Activated CD4-positive, alpha-beta T cell treated with anti-CD3 and anti-CD28 coated beads, Interleukin-2, amount 50 U/mL, for 16 hours (primary cell): ENCODE results near the gene BTBD6.

Experiments used
- DNase-seq: peaks from one replicate; pipeline ENCODE4 v3.0.0-alpha.2; 2020

The BTBD6 gene

GRCh38 chr14:105241641-105242040 lies 6.7 kb upstream of the BTBD6 start:
- DNase-seq, result no peak

GRCh38 chr14:105244334-105244733 lies 4.0 kb upstream of the BTBD6 start:
- no peak for DNase-seq

- no peak for DNase-seq
Observed at GRCh38 chr14:105247026-105247425, 1.3 kb upstream of the BTBD6 start.

- DNase-seq, result no peak
Observed at GRCh38 chr14:105247715-105248367, 492 bp upstream of the BTBD6 start.

- no peak for DNase-seq
Observed at GRCh38 chr14:105249182-105250007, 1.1 kb downstream of the BTBD6 start.

GRCh38 chr14:105250008-105250366 lies 1.7 kb downstream of the BTBD6 start:
- no peak for DNase-seq

- no peak for DNase-seq
Observed at GRCh38 chr14:105250986-105251385, 2.7 kb downstream of the BTBD6 start.

- DNase-seq, result no peak
Observed at GRCh38 chr14:105251920-105252319, 3.6 kb downstream of the BTBD6 start.

- DNase-seq, result no peak
Observed at GRCh38 chr14:105252552-105253328, 4.4 kb downstream of the BTBD6 start.

- DNase-seq, result no peak
Observed at GRCh38 chr14:105253329-105253682, 5.0 kb downstream of the BTBD6 start.

- no peak for DNase-seq
Observed at GRCh38 chr14:105255021-105255507, 6.7 kb downstream of the BTBD6 start.

- DNase-seq, result no peak
Observed at GRCh38 chr14:105256292-105256960, 8.1 kb downstream of the BTBD6 start.

GRCh38 chr14:105257464-105257863 lies 9.1 kb downstream of the BTBD6 start:
- DNase-seq, result no peak

- DNase-seq, result no peak
Observed at GRCh38 chr14:105258846-105259245, 10.5 kb downstream of the BTBD6 start.

- DNase-seq, result no peak
Observed at GRCh38 chr14:105260959-105261358, 12.6 kb downstream of the BTBD6 start.

GRCh38 chr14:105261781-105262180 lies 13.4 kb downstream of the BTBD6 start:
- DNase-seq, result no peak

GRCh38 chr14:105267820-105268548 lies 19.7 kb downstream of the BTBD6 start:
- DNase-seq, result no peak

GRCh38 chr14:105268736-105269354 lies 20.5 kb downstream of the BTBD6 start:
- DNase-seq, result no peak

GRCh38 chr14:105269405-105269804 lies 21.1 kb downstream of the BTBD6 start:
- DNase-seq, result no peak

GRCh38 chr14:105271224-105271890 lies 23.0 kb downstream of the BTBD6 start:
- DNase-seq, result no peak

- DNase-seq, result no peak
Observed at GRCh38 chr14:105272623-105273022, 24.3 kb downstream of the BTBD6 start.
